Measurements from ENCODE around the gene ATP8B4.
"Not testable (repeated sequence)": the region's sequence is repeated elsewhere in the genome, so short reads cannot be mapped to it uniquely, and the experiment has no call there.

Gene ATP8B4

DNA sequence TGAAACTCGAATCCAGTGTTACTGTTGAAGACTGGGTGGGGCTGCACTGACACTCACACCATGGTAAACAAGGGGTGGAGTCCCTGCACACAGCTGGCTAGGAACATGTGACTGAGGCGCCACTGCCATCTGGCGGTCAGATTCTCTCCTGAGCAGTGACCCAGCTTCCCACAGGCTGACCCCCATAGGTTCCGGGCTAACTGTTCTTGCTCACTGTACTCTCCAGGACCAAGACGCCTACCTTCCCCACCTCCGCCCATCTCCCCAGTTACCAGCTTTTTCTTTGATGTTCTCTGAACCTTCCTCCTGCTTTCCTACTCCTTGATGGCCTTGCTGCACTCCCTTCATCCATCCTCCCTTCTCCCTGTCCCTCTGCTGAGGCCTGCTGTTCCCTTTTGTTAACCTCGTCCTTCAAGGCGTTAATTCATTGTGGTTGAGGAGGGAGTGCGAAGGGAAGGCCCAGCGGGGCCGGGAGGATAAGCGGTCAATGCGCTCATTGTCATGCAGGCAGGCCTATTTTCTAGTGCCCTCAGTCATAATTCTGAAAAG lies 115.2 kb downstream of the ATP8B4 start:
- ATAC-seq = peak; percentile 55 to 88

DNA sequence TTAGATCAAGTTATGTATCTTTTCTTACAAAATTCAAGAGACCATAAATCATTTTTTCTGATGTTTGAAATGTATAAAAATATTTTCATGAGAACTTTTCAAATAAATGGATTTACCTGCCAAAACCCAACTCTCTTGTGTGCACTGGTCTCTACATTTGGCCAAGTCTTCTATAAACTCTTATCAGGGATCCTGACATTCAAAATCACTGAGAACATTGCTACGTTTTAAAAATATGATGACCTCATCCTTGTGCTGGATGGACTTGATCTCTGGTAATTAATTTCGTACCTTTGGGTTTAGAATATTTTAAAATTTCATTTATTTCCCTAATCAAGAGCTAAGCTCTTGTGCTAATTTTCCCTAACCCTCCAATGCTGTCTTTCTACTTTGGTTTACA lies 127.4 kb downstream of the ATP8B4 start:
- ATAC-seq = no peak

DNA sequence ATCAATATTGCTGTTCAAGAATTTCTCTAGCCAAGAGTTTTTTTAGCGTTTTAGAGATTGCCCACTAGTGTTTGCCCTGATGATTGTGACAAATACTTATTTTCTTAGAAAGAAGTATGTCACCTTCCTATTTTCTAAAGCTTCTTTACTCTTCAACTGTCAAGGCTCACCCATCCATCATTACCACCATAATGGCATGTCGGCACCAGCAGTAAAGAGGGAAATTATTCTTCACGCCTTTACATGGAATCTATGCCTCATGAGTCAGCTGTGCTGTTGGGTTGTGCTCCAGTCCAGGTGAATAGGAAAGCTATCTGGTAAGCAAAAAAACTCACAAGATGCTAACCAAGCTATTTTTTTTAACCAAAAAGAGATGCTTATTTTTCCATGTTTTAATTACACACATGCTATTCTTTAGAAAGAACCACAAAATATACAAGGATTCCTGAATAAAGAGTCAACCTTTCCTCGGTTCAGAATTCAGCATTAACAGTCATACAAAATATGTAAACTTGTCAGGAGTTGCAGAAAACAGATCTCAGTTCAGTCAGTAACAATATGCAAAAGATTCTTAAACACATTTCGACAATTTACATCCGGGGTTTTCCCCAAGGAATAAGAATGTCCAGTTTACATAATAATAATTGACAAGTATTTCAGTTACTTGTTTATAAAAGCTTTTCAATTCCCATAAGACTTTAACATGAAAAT lies 128.0 kb downstream of the ATP8B4 start:
- ATAC-seq = no peak

DNA sequence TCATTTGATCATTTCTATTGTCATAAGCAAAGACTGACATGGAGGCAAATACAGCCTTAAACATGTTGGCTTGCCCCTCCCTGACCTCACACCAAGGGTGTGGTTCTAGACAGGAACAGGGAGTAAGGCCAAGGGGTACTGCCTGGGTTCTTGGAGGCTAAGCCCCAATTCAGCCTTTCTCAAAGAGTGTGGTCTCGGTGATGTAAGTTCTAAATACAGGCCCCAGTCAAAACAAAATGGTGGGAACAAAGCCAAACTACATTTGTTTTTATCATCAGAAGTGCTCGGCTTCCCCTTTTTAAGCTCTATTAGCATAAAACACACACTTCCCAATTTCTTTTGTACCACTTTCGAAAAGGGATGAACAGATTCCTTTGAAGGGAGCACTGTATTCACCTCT lies 129.5 kb downstream of the ATP8B4 start:
- no peak for ATAC-seq

DNA sequence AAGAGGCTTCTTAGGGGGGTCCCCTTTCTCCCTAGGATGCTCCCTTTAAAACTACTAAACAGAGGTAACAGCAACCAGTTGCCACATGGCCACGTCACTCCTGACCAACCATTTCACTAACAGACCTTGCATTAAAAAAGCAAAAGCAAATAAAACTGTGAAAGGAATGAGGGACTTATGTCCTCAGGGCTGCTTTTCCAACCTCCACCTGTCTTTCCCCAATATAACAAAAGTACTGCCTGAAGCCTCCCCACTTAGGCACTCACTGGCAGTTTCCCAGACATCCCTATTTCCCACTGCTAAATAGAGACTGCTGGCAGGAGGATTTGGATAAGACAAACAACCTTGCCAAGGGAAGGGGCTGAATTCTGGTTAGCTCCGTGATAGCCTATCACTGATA lies 130.3 kb downstream of the ATP8B4 start:
- ATAC-seq = no peak

- no peak for ATAC-seq
Observed at GRCh38 chr15:49987896-49988295, 131.1 kb downstream of the ATP8B4 start.

DNA sequence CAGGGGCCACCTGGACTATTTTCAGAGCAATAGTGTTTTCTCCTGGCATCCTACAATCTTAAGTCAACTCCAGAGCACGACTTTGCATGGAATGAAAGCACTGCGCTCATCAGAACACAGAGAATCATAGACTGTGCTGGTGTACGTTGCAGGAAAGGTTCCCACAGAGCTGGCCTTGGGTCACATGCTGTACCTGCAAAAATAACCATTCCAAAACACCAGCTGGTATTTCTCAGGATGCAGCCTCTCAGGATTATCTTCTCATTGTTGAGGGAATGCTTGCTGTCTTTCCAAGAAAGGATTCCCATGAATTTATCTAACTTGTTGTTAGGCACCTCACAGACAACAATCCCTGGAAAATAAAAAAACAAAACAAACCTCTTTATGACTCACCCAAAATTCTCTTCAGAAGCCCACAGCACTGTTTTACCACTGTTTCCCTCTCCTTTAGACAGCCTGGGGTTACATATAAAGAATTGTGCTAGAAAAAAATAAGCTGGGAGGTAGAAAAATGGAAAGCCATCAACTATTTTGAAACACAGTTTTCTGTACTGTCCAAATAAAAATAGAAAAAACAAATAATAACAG lies 131.7 kb downstream of the ATP8B4 start:
- ATAC-seq = no peak

GRCh38 chr15:49986326-49986725 lies 132.7 kb downstream of the ATP8B4 start:
- no peak for ATAC-seq

DNA sequence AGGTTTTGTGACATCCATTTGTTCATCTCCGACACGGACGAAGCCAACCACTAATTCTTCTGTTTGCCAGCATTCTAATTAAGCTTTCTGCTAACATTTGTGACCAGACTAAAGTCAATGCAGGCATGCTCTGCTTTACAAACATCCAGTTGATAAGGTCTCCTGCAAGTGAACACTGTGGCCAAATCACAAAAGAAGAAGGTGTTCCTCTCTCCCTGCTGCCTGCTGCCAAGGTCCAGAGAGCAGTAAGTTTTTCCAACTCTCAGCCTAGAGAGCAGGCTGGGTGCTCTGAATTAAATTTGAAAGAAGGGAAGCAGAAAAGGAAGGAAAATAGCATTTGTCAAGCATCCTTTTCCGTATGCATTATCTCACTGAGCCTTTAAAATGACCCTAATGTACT lies 133.6 kb downstream of the ATP8B4 start:
- ATAC-seq = no peak

GRCh38 chr15:49984436-49984835 lies 134.6 kb downstream of the ATP8B4 start:
- no peak for ATAC-seq

DNA sequence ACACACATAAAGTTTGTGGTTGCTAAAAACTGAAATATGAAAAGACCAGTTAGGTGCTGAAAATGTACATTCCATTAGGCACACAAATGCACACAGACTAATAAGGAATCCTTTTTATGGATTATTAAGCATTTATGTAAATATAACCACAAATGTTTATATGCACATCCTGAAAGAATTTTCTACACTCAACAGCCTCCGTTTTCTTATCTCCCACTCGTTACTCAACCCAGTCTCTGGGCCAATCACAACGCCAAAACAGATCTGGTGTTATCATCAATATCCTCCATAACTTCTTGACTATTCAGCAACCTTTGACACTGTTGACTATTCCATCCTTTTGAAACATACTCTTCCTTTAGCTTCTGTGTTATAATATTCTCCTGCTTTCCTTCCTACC lies 136.4 kb downstream of the ATP8B4 start:
- no peak for ATAC-seq

DNA sequence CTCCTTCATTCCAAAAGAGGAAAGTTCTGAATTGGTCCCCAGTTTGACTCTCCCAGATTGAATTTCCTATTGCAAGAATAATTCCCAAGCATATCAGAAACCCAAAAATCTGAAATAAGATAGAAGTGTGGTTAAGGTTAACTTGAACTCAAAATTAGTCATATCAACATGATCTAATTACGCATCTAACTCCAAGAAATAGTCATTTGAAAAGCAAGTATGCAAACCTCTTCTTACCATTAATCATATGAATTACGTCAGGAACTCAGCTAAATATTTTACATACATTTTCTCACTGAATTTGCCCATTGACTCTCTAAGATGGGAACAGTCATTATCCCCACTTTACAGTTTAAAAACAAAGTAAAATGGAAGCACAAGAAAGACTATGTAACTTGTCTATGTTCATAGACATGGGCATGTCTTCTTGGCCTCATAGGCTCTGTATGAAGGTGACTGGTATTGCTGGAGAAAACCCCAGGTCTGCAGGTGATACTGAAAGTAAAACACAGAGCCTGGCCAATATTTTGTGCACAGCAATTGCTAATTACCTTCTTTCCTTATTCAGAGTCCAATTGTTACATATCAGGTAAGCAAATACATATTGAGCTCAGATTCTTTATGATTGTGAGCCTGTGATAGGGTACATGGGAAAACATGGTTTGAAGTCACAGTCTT lies 139.2 kb downstream of the ATP8B4 start:
- ATAC-seq = peak in 1 of 2 donors; percentile 55

GRCh38 chr15:49978121-49978520 lies 140.9 kb downstream of the ATP8B4 start:
- no peak for ATAC-seq

- no peak for ATAC-seq
Observed at GRCh38 chr15:49977306-49977705, 141.7 kb downstream of the ATP8B4 start.

DNA sequence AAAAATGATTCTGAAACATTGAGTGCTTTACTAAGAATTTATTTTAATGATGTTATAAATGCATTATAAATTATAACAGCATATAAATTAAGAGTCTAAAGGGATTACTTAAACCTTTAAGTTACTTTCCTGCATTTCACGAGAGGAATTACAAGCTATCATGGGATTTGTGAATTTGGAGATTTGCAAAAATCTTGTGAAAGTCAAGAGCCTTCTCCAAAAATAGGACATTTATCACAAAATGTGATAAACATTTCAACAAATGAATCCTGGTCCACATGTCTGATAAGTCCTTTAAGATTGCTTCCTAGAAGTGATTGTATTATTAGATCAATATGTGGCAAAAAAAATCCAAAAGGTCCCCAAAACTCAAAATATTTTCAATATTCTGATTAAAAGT lies 154.5 kb downstream of the ATP8B4 start:
- no peak for ATAC-seq

DNA sequence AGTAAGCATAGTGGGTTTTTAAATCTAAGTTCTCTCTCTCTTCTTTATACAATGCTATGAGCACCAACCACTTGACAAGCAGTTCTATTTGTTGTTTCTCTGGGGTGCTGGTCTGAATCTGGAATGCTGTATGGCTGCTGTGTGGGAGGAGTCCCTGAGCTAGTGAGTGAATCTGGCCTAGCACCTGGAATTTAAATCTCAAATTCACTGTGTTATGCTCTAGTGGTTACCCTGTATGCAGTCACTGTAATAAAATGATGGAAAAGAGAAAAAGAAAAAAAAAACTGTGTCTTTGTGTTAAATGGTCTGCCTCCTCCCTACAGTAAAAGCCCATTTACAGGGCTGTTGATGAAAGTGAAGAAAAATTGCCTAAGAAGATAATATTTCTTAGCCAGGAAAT lies 155.0 kb downstream of the ATP8B4 start:
- ATAC-seq = no peak

DNA sequence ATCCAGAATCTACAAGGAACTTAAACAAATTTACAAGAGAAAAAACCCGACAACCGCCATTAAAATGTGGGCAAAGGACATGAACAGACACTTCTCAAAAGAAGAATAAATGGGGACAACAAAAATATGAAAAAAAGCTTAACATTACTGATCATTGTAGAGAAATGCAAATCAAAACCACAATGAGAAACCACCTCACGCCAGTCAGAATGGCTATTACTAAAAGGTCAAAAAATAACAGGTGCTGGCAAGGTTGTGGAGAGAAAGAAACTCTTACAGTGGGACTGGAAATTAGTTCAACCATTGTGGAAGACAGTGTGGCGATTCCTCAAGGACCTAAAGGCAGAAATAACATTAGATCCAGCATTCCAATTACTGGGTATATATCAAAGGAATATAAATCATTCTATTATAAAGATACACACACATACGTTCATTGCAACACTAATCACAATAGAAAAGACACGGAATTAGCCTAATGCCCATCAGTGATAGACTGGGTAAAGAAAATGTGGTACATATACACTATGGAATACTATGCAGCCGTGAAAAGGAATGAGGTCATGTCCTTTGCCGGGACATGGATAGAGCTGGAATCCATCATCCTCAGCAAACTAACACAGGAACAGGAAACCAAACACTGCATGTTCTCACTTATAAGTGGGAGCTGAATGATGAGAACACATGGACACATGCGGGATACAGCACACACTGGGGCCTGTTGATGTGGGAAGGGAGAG lies 155.8 kb downstream of the ATP8B4 start:
- ATAC-seq = not testable (repeated sequence)

GRCh38 chr15:49962044-49962602 lies 156.9 kb downstream of the ATP8B4 start:
- ATAC-seq = no peak

- ATAC-seq = no peak
Observed at GRCh38 chr15:49953421-49953820, 165.6 kb downstream of the ATP8B4 start.

- no peak for ATAC-seq
Observed at GRCh38 chr15:49946681-49947080, 172.4 kb downstream of the ATP8B4 start.

DNA sequence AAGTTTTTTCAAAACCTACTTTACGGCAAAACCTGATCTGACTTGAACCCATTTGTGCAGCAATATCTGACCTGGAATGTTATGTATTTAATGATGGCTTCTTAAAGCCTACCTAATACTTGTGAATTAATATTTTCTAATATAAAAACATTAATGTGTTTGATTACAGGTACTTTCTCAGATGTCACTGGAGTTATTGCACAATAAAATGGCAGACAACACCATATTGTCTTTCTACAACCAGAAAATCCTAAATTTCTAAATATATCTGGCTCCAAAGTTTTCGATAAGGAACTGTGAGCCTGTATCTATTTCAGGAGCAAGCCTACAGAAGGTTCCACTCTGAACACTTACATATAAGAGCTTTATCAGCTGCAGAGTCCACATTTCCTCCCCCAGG lies 184.5 kb downstream of the ATP8B4 start:
- ATAC-seq = no peak

- ATAC-seq = no peak
Observed at GRCh38 chr15:49927189-49927861, 191.7 kb downstream of the ATP8B4 start.

All from activated CD4-positive, CD25-positive, alpha-beta regulatory T cell treated with anti-CD3 and anti-CD28 coated beads, Interleukin-2, amount 50 U/mL, for 24 hours (primary cell).